ENCODE measurements around the gene SLC27A6.

- TF ChIP-seq, protein P1, sequence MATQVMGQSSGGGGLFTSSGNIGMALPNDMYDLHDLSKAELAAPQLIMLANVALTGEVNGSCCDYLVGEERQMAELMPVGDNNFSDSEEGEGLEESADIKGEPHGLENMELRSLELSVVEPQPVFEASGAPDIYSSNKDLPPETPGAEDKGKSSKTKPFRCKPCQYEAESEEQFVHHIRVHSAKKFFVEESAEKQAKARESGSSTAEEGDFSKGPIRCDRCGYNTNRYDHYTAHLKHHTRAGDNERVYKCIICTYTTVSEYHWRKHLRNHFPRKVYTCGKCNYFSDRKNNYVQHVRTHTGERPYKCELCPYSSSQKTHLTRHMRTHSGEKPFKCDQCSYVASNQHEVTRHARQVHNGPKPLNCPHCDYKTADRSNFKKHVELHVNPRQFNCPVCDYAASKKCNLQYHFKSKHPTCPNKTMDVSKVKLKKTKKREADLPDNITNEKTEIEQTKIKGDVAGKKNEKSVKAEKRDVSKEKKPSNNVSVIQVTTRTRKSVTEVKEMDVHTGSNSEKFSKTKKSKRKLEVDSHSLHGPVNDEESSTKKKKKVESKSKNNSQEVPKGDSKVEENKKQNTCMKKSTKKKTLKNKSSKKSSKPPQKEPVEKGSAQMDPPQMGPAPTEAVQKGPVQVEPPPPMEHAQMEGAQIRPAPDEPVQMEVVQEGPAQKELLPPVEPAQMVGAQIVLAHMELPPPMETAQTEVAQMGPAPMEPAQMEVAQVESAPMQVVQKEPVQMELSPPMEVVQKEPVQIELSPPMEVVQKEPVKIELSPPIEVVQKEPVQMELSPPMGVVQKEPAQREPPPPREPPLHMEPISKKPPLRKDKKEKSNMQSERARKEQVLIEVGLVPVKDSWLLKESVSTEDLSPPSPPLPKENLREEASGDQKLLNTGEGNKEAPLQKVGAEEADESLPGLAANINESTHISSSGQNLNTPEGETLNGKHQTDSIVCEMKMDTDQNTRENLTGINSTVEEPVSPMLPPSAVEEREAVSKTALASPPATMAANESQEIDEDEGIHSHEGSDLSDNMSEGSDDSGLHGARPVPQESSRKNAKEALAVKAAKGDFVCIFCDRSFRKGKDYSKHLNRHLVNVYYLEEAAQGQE (IDR thresholded peaks at IDR 0.05; ENCODE audit: low read depth) = no peak
- TF ChIP-seq YY1 (IDR thresholded peaks at IDR 0.05; ENCODE audit: low read depth) (no peak), EP300 (IDR thresholded peaks at IDR 0.05; ENCODE audit: borderline replicate concordance) (no peak), CEBPB (IDR thresholded peaks at IDR 0.05) (no peak), TEAD4 (IDR thresholded peaks at IDR 0.05) (no peak), TAF1 (IDR thresholded peaks at IDR 0.05; ENCODE audit: low read depth) (no peak), EGR1 (IDR thresholded peaks at IDR 0.05) (no peak), FOXM1 (IDR thresholded peaks at IDR 0.05; ENCODE audit: borderline replicate concordance, low read depth) (no peak), TCF12 (IDR thresholded peaks at IDR 0.05; ENCODE audit: low read depth) (no peak)
- TF ChIP-seq, protein P2, sequence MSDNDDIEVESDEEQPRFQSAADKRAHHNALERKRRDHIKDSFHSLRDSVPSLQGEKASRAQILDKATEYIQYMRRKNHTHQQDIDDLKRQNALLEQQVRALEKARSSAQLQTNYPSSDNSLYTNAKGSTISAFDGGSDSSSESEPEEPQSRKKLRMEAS (IDR thresholded peaks at IDR 0.05) = no peak
Observed at GRCh38 chr5:129078247-129078646, 113.0 kb downstream of the SLC27A6 start.
